ENCODE data around the gene CHCHD1.
A peak's percentile ranks its signal among the peaks of the same experiment; 100 is the strongest.

Gene CHCHD1

DNA sequence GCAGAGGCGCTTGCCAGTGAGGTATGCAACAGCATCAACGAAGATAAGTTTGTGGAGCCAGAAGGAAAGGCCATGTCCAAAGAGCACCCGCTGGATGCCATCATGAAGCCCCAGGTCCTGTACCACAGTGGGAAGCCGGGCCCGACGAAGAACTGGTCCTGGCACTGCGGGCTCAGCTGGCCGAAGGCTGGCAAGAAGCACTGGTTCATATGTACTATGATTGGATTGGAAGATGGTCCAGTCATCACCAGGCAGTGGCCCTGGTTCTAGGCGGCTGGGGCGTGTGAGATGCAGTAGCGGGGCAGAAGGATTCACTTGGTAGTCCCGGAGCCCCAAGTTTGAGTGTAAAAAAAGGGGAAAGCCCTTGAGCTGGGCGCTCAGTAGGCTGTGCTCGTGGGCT, 25.6 kb downstream of the CHCHD1 start:
- H3K4me3 ChIP-seq = no peak overlapping the region
- no peak for TF ChIP-seq POLR2AphosphoS5 (IDR thresholded peaks at IDR 0.05; ENCODE audit: borderline replicate concordance, low read depth, low read length)
- TF ChIP-seq EZH2 (IDR thresholded peaks at IDR 0.05) = no peak
- TF ChIP-seq FOXP2 (optimal IDR thresholded peaks at IDR 0.05; ENCODE audit: control extremely low read depth, extremely low read length, insufficient read depth) = no peak
- no peaks in the 10 kb centered on the region; the same call in 1 of the 2 replicates for H3K36me3 ChIP-seq (ENCODE audit: insufficient read depth, low read length)
- no peak overlapping the region for H3K9ac ChIP-seq (ENCODE audit: insufficient read length)
- no peaks in the 10 kb centered on the region for H3K9me3 ChIP-seq (ENCODE audit: low read depth, low read length)
- H3K27ac ChIP-seq = no peak overlapping the region
- DNase-seq (ENCODE audit: low read depth, low spot score) = no peak

DNA sequence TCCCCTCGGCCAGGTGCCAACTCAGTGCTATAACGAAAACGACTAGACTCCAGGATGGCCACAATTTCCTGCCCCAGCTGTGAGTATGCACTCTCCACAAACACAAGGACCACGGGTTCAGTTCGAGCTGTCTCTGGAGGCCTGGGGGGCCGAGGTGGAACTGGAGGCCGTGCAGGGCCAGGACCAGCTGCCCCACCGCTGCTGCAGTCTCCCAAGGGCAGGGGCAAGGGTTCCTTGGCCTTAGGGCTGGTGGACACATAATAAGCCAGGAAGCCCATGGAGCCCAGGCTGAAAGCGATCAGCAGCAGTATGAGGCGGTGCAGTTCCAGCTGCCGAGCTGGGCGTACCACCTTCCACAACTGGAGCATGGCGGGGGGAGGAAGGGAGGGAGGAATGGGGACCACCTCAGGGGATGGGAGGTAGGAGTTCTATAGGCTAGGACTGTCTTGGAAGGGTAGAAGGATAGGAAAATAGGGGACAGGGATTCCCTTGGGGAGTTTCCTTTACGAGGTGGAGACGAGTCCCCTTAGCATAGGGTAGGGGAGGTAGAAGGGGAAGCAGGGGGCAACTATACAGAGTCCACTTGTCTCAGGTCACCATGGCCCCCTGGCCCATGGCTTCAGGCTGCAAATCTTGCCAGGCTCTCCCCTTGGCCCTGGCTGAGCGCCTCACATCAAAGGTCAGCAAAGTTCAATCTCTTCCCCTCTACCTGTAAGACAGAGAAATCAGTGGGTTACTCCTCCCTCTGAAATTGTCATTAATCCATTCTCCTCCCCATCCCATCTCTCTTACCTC, 26.4 kb downstream of the CHCHD1 start:
- H3K27ac ChIP-seq = no peak overlapping the region
- TF ChIP-seq EZH2 (IDR thresholded peaks at IDR 0.05) = no peak
- TF ChIP-seq POLR2AphosphoS5 (IDR thresholded peaks at IDR 0.05; ENCODE audit: borderline replicate concordance, low read depth, low read length) = no peak
- no peak for TF ChIP-seq FOXP2 (optimal IDR thresholded peaks at IDR 0.05; ENCODE audit: control extremely low read depth, extremely low read length, insufficient read depth)
- no peak overlapping the region for H3K9ac ChIP-seq (ENCODE audit: insufficient read length)
- no peaks in the 10 kb centered on the region for H3K9me3 ChIP-seq (ENCODE audit: low read depth, low read length)
- no peaks in the 10 kb centered on the region; the same call in 1 of the 2 replicates for H3K36me3 ChIP-seq (ENCODE audit: insufficient read depth, low read length)
- no peak overlapping the region for H3K4me3 ChIP-seq
- DNase-seq (ENCODE audit: low read depth, low spot score) = no peak

DNA sequence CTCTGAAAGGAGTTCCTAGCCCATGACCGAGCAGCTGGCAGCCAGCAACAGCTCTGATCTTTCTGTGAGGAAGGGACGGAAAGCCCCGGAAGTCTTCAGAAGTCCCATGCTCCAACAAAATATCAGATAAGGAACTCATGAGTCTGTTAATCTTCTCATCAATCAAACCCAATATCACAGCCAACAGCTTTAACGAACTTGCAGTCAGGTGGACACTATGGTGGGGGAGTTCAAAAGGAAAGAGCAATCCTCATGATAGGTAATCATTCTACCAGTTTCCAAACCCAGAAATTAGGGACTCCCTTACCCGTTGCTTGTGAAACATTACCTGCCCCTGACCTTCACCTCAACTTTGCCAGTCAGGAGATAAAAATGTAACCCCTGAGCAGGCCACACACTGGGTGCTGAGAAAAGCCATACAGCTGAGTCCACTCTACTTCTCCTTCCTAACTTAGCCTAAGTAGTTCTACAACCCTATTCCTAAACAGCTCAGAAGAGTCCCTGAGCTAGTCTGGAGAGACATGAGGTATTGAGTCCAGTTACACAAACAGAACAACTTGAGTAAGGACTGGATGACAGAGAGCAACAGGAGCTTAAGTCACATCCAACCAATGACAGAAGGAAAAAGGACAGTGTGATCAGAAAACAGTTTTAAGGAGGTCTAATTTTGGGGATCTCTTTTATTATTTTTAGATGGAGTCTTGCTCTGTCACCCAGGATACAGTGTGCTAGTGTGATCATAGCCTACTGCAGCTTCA, 27.4 kb downstream of the CHCHD1 start:
- TF ChIP-seq FOXP2 (optimal IDR thresholded peaks at IDR 0.05; ENCODE audit: control extremely low read depth, extremely low read length, insufficient read depth) (no peak), EZH2 (IDR thresholded peaks at IDR 0.05) (no peak), POLR2AphosphoS5 (IDR thresholded peaks at IDR 0.05; ENCODE audit: borderline replicate concordance, low read depth, low read length) (no peak)
- H3K9me3 ChIP-seq (ENCODE audit: low read depth, low read length) = no peaks in the 10 kb centered on the region
- no peaks in the 10 kb centered on the region; the same call in 1 of the 2 replicates for H3K36me3 ChIP-seq (ENCODE audit: insufficient read depth, low read length)
- H3K9ac ChIP-seq (ENCODE audit: insufficient read length) = no peak overlapping the region
- DNase-seq (ENCODE audit: low read depth, low spot score) = no peak
- no peak overlapping the region for H3K4me3 ChIP-seq
- no peak overlapping the region for H3K27ac ChIP-seq

DNA sequence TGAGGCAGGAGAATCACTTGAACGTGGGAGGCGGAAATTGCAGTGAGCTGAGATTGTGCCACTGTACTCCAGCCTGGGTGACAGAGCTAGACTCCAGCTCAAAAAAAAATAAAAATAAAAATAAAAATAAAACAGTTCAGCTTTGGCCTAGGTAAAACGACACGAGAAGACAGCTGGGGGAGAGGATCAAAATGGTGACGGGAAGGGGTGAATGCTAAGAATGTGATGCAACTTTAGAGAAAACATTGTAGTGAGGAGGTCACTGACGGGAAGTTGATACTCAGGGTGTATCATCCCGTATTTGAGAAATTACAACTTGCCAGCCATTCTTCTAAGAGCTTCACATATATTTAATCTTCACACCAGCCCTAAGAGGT, 28.5 kb downstream of the CHCHD1 start:
- DNase-seq (ENCODE audit: low read depth, low spot score) = no peak
- Histone ChIP-seq H3K4me3 (peak overlapping the region; percentile 78), H3K36me3 (ENCODE audit: insufficient read depth, low read length) (no peaks in the 10 kb centered on the region; the same call in 1 of the 2 replicates), H3K9ac (ENCODE audit: insufficient read length) (no peak overlapping the region), H3K9me3 (ENCODE audit: low read depth, low read length) (no peaks in the 10 kb centered on the region), H3K27ac (no peak overlapping the region)
- TF ChIP-seq EZH2 (IDR thresholded peaks at IDR 0.05) (no peak), FOXP2 (optimal IDR thresholded peaks at IDR 0.05; ENCODE audit: control extremely low read depth, extremely low read length, insufficient read depth) (no peak), POLR2AphosphoS5 (IDR thresholded peaks at IDR 0.05; ENCODE audit: borderline replicate concordance, low read depth, low read length) (no peak)

DNA sequence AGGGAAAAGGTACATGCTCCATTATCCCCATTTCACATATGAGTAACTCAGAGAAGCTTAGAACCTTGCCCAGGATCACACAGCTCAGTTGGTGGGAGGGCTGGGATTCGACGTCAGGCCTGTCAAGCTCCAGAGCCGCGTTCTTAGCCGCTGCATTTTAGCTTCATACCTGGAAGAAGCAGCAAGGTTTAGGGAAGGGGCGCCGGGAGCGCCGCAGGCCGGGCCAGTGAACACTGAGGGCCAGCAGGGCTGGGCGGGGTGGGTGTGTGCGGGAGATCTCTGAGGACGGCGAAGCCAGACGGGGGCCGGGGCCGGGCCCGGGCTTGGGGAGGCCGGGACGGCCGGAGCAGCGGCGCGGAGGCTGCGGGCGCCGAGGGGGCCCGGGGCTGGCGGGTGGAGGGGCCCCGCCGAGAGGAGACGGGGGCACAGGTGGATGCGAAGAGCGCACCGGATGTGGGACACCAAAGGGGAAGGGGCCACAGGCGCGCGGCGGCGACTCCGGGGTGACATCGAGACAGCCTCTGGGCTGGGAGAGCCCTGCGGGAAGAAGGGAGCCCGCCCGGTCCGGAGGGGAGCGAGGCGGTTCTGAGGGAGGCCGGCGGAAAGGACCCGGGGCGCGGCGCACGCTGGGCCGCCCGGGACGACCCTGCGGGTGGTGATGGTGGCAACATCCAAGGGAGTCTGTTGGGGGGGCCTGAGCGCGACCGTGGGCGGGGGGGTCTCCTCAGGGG, 29.1 kb downstream of the CHCHD1 start:
- no peaks in the 10 kb centered on the region for H3K36me3 ChIP-seq (ENCODE audit: insufficient read depth, low read length)
- H3K9ac ChIP-seq (ENCODE audit: insufficient read length) = peak overlapping the region; percentile 64
- H3K9me3 ChIP-seq (ENCODE audit: low read depth, low read length) = no peaks in the 10 kb centered on the region
- H3K27ac ChIP-seq = no peak overlapping the region
- TF ChIP-seq POLR2AphosphoS5 (IDR thresholded peaks at IDR 0.05; ENCODE audit: borderline replicate concordance, low read depth, low read length) = no peak
- no peak for TF ChIP-seq EZH2 (IDR thresholded peaks at IDR 0.05)
- TF ChIP-seq FOXP2 (optimal IDR thresholded peaks at IDR 0.05; ENCODE audit: control extremely low read depth, extremely low read length, insufficient read depth) = no peak
- H3K4me3 ChIP-seq = peak overlapping the region; percentile 78
- DNase-seq (ENCODE audit: low read depth, low spot score) = no peak

DNA sequence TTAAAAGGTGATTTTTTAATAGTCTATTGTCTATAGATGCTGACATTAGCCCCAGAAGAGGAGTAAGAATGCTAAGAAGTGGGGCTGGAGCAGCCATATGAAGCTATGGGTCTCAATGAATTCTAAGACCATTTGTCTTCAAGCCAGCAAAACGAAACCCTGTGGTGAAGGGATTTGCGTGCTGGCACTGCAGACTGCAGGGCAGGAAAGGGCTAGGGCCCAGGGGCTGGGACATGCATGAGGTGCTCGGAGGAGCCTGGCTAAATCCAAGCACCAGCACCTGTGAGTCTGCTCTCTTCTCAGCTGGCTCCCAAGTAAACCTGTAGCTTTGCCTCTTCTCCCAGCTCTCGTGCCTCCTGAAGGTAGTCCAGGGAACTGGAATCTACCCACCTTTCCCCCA, 30.8 kb downstream of the CHCHD1 start:
- no peaks in the 10 kb centered on the region for H3K9me3 ChIP-seq (ENCODE audit: low read depth, low read length)
- DNase-seq (ENCODE audit: low read depth, low spot score) = no peak
- no peak overlapping the region for H3K27ac ChIP-seq
- no peak for TF ChIP-seq FOXP2 (optimal IDR thresholded peaks at IDR 0.05; ENCODE audit: control extremely low read depth, extremely low read length, insufficient read depth)
- TF ChIP-seq EZH2 (IDR thresholded peaks at IDR 0.05) = no peak
- TF ChIP-seq POLR2AphosphoS5 (IDR thresholded peaks at IDR 0.05; ENCODE audit: borderline replicate concordance, low read depth, low read length) = no peak
- no peak overlapping the region for H3K9ac ChIP-seq (ENCODE audit: insufficient read length)
- no peaks in the 10 kb centered on the region for H3K36me3 ChIP-seq (ENCODE audit: insufficient read depth, low read length)
- H3K4me3 ChIP-seq = no peak overlapping the region

DNA sequence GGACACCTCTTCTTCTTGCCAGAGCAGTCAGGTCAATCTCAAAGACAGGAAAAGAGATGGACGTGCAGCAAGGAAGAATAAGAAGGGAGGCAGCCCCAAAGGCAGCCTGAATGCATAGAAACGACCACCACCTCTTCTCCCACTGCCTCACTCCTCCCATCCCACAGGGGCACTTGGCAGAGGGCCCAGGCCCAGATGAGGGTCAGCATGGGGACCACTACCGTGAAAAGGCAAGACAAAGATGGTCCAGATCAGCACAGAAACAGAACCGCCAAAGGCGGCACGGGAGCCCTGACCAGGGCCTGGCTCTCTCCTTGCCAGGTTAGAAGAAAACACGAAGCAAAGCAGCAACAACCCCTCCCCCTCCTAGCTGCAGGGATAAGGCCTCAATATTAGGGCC, 31.5 kb downstream of the CHCHD1 start:
- Histone ChIP-seq H3K4me3 (no peak overlapping the region), H3K27ac (no peak overlapping the region), H3K9ac (ENCODE audit: insufficient read length) (no peak overlapping the region), H3K9me3 (ENCODE audit: low read depth, low read length) (no peaks in the 10 kb centered on the region), H3K36me3 (ENCODE audit: insufficient read depth, low read length) (no peaks in the 10 kb centered on the region)
- no peak for DNase-seq (ENCODE audit: low read depth, low spot score)
- TF ChIP-seq FOXP2 (optimal IDR thresholded peaks at IDR 0.05; ENCODE audit: control extremely low read depth, extremely low read length, insufficient read depth) = no peak
- TF ChIP-seq EZH2 (IDR thresholded peaks at IDR 0.05) = no peak
- no peak for TF ChIP-seq POLR2AphosphoS5 (IDR thresholded peaks at IDR 0.05; ENCODE audit: borderline replicate concordance, low read depth, low read length)
